Endodermal cell (in vitro differentiated cells): ENCODE data around the gene TAF8. TPM values are rescaled to one million over a fixed set of nuclear protein-coding genes. Genes with fewer than 3 reads are reported as not detected.
"Not testable (repeated sequence)": the region's sequence is repeated elsewhere in the genome, so short reads cannot be mapped to it uniquely, and the experiment has no call there.

ENCODE experiments used
- DNase-seq: peaks from one replicate; pipeline ENCODE4 v3.0.0-alpha.2; 2017
- H3K27ac ChIP-seq: 2 replicates; pipeline ENCODE4 v1.5.1; 2013; ENCODE audit warnings: mild to moderate bottlenecking, low read depth, low read length, moderate library complexity
- H3K27me3 ChIP-seq: 2 replicates; pipeline ENCODE4 v1.6.1; 2013; ENCODE audit warnings: mild to moderate bottlenecking, low read length, moderate library complexity; ENCODE audit not compliant: insufficient read depth, control insufficient read depth, poor library complexity, severe bottlenecking
- H3K36me3 ChIP-seq: 2 replicates; pipeline ENCODE4 v1.7.0; 2013; ENCODE audit warnings: mild to moderate bottlenecking, low read length, moderate library complexity; ENCODE audit not compliant: control insufficient read depth, insufficient read depth
- H3K4me1 ChIP-seq: one replicate; pipeline ENCODE4 v1.7.0; 2013; ENCODE audit warnings: low read length; ENCODE audit not compliant: control insufficient read depth, insufficient read depth
- H3K4me3 ChIP-seq: 2 replicates; pipeline ENCODE4 v1.5.1; 2013; ENCODE audit warnings: mild to moderate bottlenecking, low read length, moderate library complexity
- H3K9ac ChIP-seq: 2 replicates; pipeline ENCODE4 v1.6.1; 2013; ENCODE audit warnings: mild to moderate bottlenecking, low read length, moderate library complexity; ENCODE audit not compliant: poor library complexity, severe bottlenecking; ENCODE audit errors: extremely low read depth
- H3K9me3 ChIP-seq: 2 replicates; pipeline ENCODE4 v1.6.1; 2013; ENCODE audit warnings: mild to moderate bottlenecking, low read length, moderate library complexity; ENCODE audit not compliant: control insufficient read depth
- H3K27ac Mint-ChIP-seq: 2 replicates; pipeline ENCODE4 v1.8.0; 2020; ENCODE audit warnings: mixed read lengths
- H3K27me3 Mint-ChIP-seq: 2 replicates; pipeline ENCODE4 v1.8.0; 2021; ENCODE audit warnings: mild to moderate bottlenecking, mixed read lengths; ENCODE audit not compliant: insufficient read depth
- H3K36me3 Mint-ChIP-seq: 2 replicates; pipeline ENCODE4 v1.8.0; 2020; ENCODE audit warnings: low read depth, mixed read lengths
- H3K4me1 Mint-ChIP-seq: 2 replicates; pipeline ENCODE4 v1.8.0; 2020; ENCODE audit warnings: mixed read lengths
- H3K4me3 Mint-ChIP-seq: 2 replicates; pipeline ENCODE4 v1.8.0; 2020; ENCODE audit warnings: mild to moderate bottlenecking, moderate library complexity, mixed read lengths
- H3K9me3 Mint-ChIP-seq: 2 replicates; pipeline ENCODE4 v1.8.0; 2020; ENCODE audit warnings: mild to moderate bottlenecking, mixed read lengths
- WGBS, 2 experiments: methylation state at CpG; one replicate each; pipeline versions ENCODE4 v1.1.5 to v1.1.7; 2013; ENCODE audit warnings: missing lambda C conversion rate in 2 of 2, mixed read lengths in 1 of 2; ENCODE audit not compliant: insufficient coverage in 1 of 2, insufficient read length in 1 of 2; 5-methylcytosine and 5-hydroxymethylcytosine counted together
- total RNA-seq, 2 donors: library from RNA; stranded (reverse); fragmentation: NEBNext Ultra II Directional in 1 of 2; extraction: Animal tissue kit (Norgen Biotek cat#: 25700) in 1 of 2; gene quantifications; 2 replicates in 1 of 2; 3 replicates in 1 of 2; pipeline ENCODE4 v1.2.1, GENCODE V29; 2021
- TF ChIP-seq, protein P1 (sequence below): fragments of 200-600 bp; sonication (generic); conservative IDR thresholded peaks from 2 replicates; pipeline ENCODE4 v1.5.0; 2021; ENCODE audit warnings: antibody characterized with exemption, mild to moderate bottlenecking

Gene TAF8
- total RNA-seq, 2 donors from 2014 or later = 27.9 to 31.0 TPM

DNA sequence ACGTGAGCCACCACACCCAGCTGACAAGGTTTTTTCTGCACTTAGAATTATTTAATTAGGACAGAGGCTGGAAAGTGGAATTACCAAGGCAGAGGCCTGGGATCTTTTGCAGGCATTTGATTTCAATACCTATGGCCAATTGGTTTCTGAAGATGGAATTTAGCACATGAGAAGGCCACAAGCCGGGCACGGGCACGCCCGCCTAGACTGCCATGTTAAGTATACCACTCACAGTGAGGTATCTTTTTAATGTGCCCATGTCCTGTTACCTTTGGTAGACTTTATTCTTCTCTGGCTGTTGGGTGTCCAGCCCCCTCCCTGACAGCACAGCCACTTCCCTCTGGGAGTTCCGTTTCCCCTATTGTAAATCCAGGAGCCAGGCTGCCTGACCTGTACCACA, 18.0 kb upstream of the TAF8 start:
- H3K9me3 ChIP-seq = no peaks in the 10 kb centered on the region
- DNase-seq = no peak
- TF ChIP-seq, protein P1, sequence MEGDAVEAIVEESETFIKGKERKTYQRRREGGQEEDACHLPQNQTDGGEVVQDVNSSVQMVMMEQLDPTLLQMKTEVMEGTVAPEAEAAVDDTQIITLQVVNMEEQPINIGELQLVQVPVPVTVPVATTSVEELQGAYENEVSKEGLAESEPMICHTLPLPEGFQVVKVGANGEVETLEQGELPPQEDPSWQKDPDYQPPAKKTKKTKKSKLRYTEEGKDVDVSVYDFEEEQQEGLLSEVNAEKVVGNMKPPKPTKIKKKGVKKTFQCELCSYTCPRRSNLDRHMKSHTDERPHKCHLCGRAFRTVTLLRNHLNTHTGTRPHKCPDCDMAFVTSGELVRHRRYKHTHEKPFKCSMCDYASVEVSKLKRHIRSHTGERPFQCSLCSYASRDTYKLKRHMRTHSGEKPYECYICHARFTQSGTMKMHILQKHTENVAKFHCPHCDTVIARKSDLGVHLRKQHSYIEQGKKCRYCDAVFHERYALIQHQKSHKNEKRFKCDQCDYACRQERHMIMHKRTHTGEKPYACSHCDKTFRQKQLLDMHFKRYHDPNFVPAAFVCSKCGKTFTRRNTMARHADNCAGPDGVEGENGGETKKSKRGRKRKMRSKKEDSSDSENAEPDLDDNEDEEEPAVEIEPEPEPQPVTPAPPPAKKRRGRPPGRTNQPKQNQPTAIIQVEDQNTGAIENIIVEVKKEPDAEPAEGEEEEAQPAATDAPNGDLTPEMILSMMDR = no peak
- peaks cover 2% of the 10 kb centered on the region for H3K27me3 Mint-ChIP-seq
- H3K9me3 Mint-ChIP-seq = no peaks in the 10 kb centered on the region
- no peak overlapping the region for H3K9ac ChIP-seq
- H3K4me1 ChIP-seq = peaks cover 10% of the 10 kb centered on the region
- no peak overlapping the region for H3K27ac Mint-ChIP-seq
- H3K36me3 ChIP-seq = no peaks in the 10 kb centered on the region
- H3K27ac ChIP-seq = no peak overlapping the region
- H3K4me3 Mint-ChIP-seq = no peak overlapping the region
- H3K36me3 Mint-ChIP-seq = no peaks in the 10 kb centered on the region
- H3K4me3 ChIP-seq = no peak overlapping the region
- peaks cover 25% of the 10 kb centered on the region for H3K4me1 Mint-ChIP-seq
- H3K27me3 ChIP-seq = no peaks in the 10 kb centered on the region
- 94 to 96% methylated on average over 6 of the region's 6 CpGs for WGBS, 2 experiments

DNA sequence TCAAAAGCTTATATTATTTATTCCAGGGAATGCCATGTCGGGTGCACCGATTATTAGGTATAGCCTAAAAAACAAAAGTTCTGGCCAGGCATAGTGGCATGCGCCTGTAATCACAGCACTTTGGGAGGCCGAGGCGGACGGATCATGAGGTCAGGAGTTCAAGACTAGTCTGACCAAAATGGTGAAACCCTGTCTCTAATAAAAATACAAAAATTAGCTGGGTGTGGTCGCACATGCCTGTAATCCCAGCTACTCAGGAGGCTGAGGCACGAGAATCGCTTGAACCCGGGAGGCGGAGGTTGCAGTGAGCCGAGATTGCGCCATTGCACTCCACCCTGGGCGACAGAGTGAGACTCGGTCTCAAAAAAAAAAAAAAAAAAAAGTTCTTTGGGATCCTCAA, 12.7 kb upstream of the TAF8 start:
- not testable (repeated sequence) for H3K27ac Mint-ChIP-seq, H3K36me3 Mint-ChIP-seq, H3K4me3 ChIP-seq, DNase-seq, H3K9ac ChIP-seq, H3K9me3 ChIP-seq, H3K27ac ChIP-seq, H3K4me1 Mint-ChIP-seq, H3K4me1 ChIP-seq, H3K9me3 Mint-ChIP-seq, H3K36me3 ChIP-seq, H3K4me3 Mint-ChIP-seq, H3K27me3 ChIP-seq
- 93 to 96% methylated on average over 15 of the region's 15 CpGs for WGBS, 2 experiments
- H3K27me3 Mint-ChIP-seq = peaks cover 25% of the 10 kb centered on the region

DNA sequence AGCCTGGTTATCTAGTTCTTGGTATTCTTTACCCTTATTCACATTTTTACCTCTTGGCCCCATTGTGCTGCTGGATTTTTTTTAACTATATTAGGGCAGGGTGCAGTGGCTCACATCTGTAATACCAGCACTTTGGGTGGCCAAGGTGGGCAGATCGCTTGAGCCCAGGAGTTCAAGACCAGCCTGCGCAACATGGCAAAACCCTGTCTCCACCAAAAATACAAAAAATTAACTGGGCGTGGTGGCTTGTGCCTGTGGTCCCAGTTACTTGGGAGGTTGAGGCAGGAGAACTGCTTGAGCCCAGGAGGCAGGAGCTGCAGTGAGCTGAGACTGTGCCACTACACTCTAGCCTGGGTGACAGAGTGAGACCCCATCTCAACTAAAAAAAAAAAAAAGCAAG, 12.2 kb upstream of the TAF8 start:
- H3K27me3 ChIP-seq = peaks cover 9% of the 10 kb centered on the region
- Mint-ChIP-seq H3K4me3 (no peak overlapping the region), H3K4me1 (peaks cover 8% of the 10 kb centered on the region), H3K27ac (no peak overlapping the region), H3K9me3 (no peaks in the 10 kb centered on the region), H3K27me3 (peaks cover 30% of the 10 kb centered on the region), H3K36me3 (no peaks in the 10 kb centered on the region)
- 92 to 100% methylated on average over 1 to 3 of the region's 3 CpGs for WGBS, 2 experiments
- H3K27ac ChIP-seq = no peak overlapping the region
- no peak for DNase-seq
- no peak overlapping the region for H3K4me3 ChIP-seq
- H3K4me1 ChIP-seq = no peaks in the 10 kb centered on the region
- no peaks in the 10 kb centered on the region for H3K9me3 ChIP-seq
- TF ChIP-seq, protein P1 = no peak
- no peak overlapping the region for H3K9ac ChIP-seq
- H3K36me3 ChIP-seq = no peaks in the 10 kb centered on the region

DNA sequence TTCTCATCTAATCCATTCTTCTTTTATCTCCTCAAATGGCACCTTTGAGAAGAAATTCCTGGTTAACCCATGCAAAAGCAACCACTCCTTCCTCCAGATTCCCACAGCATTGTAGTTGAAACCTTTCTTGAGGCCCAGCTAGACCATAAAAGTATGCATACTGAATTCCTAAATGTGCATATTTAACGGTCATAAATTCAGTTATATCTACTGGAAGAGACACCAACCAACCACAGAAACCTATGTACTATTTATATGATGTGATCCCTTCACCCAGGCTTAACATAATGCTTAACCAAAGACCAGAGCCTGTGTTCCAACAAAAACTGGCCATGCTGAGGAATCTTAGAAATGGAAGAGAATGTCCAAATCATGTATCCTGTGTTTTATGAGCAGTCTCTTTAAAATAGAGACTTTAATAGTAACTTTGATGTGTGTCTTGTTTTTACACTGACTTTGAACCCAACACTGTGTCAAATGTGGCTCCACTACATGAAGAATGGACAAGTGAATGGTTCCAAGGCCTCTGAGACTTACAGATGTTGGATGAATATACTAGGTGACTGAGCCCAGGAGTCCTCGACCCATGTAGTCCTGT, 11.4 kb upstream of the TAF8 start:
- Histone ChIP-seq H3K36me3 (no peaks in the 10 kb centered on the region), H3K9ac (no peak overlapping the region), H3K27me3 (peaks cover 17% of the 10 kb centered on the region), H3K27ac (no peak overlapping the region), H3K4me3 (no peak overlapping the region), H3K4me1 (no peaks in the 10 kb centered on the region), H3K9me3 (no peaks in the 10 kb centered on the region)
- H3K36me3 Mint-ChIP-seq = no peaks in the 10 kb centered on the region
- no peaks in the 10 kb centered on the region for H3K9me3 Mint-ChIP-seq
- no peak overlapping the region for H3K27ac Mint-ChIP-seq
- H3K27me3 Mint-ChIP-seq = peaks cover 37% of the 10 kb centered on the region
- no peak overlapping the region for H3K4me3 Mint-ChIP-seq
- TF ChIP-seq, protein P1 = no peak
- 80 to 98% methylated on average over 1 to 2 of the region's 2 CpGs for WGBS, 2 experiments
- H3K4me1 Mint-ChIP-seq = peaks cover 8% of the 10 kb centered on the region
- peak; percentile 5 for DNase-seq
